Activated naive CD4-positive, alpha-beta T cell treated with Interleukin-2 at 50 U/mL for 16 hours (primary cell): ENCODE measurements around the gene PIK3CD.
"Not testable (repeated sequence)": the region's sequence is repeated elsewhere in the genome, so short reads cannot be mapped to it uniquely, and the experiment has no call there.

Experiments used
- DNase-seq: peaks from one replicate; pipeline ENCODE4 v3.0.0-alpha.2; 2020

Gene PIK3CD

GRCh38 chr1:9624081-9624480 lies 27.4 kb upstream of the PIK3CD start:
- DNase-seq = no peak

- not testable (repeated sequence) for DNase-seq
Observed at GRCh38 chr1:9625030-9625429, 26.5 kb upstream of the PIK3CD start.

- peak; percentile 19 for DNase-seq
Observed at GRCh38 chr1:9626201-9626608, 25.3 kb upstream of the PIK3CD start.

GRCh38 chr1:9628541-9629444 lies 22.7 kb upstream of the PIK3CD start:
- DNase-seq = peak; percentile 68

GRCh38 chr1:9629445-9630201 lies 21.9 kb upstream of the PIK3CD start:
- DNase-seq = peak; percentile 74

- DNase-seq = peak; percentile 5
Observed at GRCh38 chr1:9630331-9631111, 21.0 kb upstream of the PIK3CD start.

GRCh38 chr1:9631613-9632012 lies 19.9 kb upstream of the PIK3CD start:
- no peak for DNase-seq

- no peak for DNase-seq
Observed at GRCh38 chr1:9633493-9633892, 18.0 kb upstream of the PIK3CD start.

GRCh38 chr1:9634582-9634981 lies 16.9 kb upstream of the PIK3CD start:
- DNase-seq = no peak

- DNase-seq = no peak
Observed at GRCh38 chr1:9639227-9639626, 12.3 kb upstream of the PIK3CD start.

- peak; percentile 28 for DNase-seq
Observed at GRCh38 chr1:9643351-9644256, 7.9 kb upstream of the PIK3CD start.

- DNase-seq = no peak
Observed at GRCh38 chr1:9646037-9646436, 5.5 kb upstream of the PIK3CD start.

- DNase-seq = no peak
Observed at GRCh38 chr1:9648171-9648570, 3.4 kb upstream of the PIK3CD start.

GRCh38 chr1:9649769-9650168 lies 1.8 kb upstream of the PIK3CD start:
- no peak for DNase-seq

GRCh38 chr1:9651220-9651564 lies 339 bp upstream of the PIK3CD start:
- DNase-seq = no peak

GRCh38 chr1:9652379-9653209 lies 1.1 kb downstream of the PIK3CD start:
- DNase-seq = peak; percentile 67

GRCh38 chr1:9653210-9653490 lies 1.6 kb downstream of the PIK3CD start:
- DNase-seq = peak; percentile 5

- DNase-seq = peak; percentile 52
Observed at GRCh38 chr1:9653491-9654050, 2.0 kb downstream of the PIK3CD start.

- DNase-seq = peak; percentile 34
Observed at GRCh38 chr1:9654051-9654833, 2.7 kb downstream of the PIK3CD start.
